HepG2 (cell line): ENCODE measurements around the gene ZNF629. TPM values are rescaled to one million over a fixed set of nuclear protein-coding genes. Genes with fewer than 3 reads are reported as not detected.

Experiments used
- ATAC-seq: fragments of 200-7000 bp; cut with Tn5 transposase; 3 replicates; pipeline ENCODE4 v1.9.1; 2020; ENCODE audit warnings: mild to moderate bottlenecking, moderate library complexity
- BruUV-seq: library from RNA; stranded (reverse); fragments of 400-500 nt; replicated peaks from 2 replicates; lab custom pipeline; 2021; lab: Mats Ljungman, UMichigan
- CTCF ChIA-PET: fragments of 300-600 bp; formaldehyde crosslinking; extraction: SDS; loops from one replicate; lab custom pipeline; 2021; ENCODE audit warnings: low total read pairs, inconsistent platforms, low intra/inter-chr PET ratio; lab: Yijun Ruan, JAX
- POLR2A ChIA-PET: fragments of 350-600 bp; sonication (Branson Sonifier 250); formaldehyde crosslinking; loops from one replicate; lab custom pipeline; 2020; ENCODE audit warnings: antibody characterized with exemption, inconsistent platforms; lab: Yijun Ruan, JAX
- DNase-seq: peaks from one replicate; pipeline ENCODE4 v3.0.0-alpha.2; 2015; ENCODE audit warnings: low spot score
- FAIRE-seq: peaks from 3 replicates; lab custom pipeline; 2011; peaks lifted over from hg19 to GRCh38; lab: Jason Lieb, UNC
- H2AFZ ChIP-seq: one replicate; pipeline ENCODE4 v1.6.1; 2011; ENCODE audit warnings: low read length, inconsistent platforms
- H3K27ac ChIP-seq: fragments of 300-600 bp; 3 replicates; pipeline ENCODE4 v1.8.0; 2011; ENCODE audit warnings: mixed run types, mild to moderate bottlenecking, mixed read lengths, low read length, inconsistent platforms; ENCODE audit not compliant: insufficient read depth; ENCODE audit errors: extremely low read length
- H3K27me3 ChIP-seq, 2 experiments: fragments of 200-600 bp in 1 of 2; 2 replicates in 1 of 2; 3 replicates in 1 of 2; pipeline versions ENCODE4 v1.6.0 to v1.8.0; 2011; ENCODE audit warnings: low read length in 2 of 2, mild to moderate bottlenecking in 2 of 2, moderate library complexity in 2 of 2, inconsistent platforms in 1 of 2; ENCODE audit not compliant: insufficient read depth in 2 of 2, control insufficient read depth in 1 of 2
- H3K36me3 ChIP-seq, 2 experiments: fragments of 200-600 bp in 1 of 2; replicated peaks in 1 of 2; 2 replicates in 1 of 2; 3 replicates in 1 of 2; pipeline versions ENCODE4 v1.5.1 to v1.8.0; 2011; ENCODE audit warnings: low read length in 2 of 2, inconsistent platforms in 1 of 2; ENCODE audit not compliant: insufficient read depth in 2 of 2, control insufficient read depth in 1 of 2
- H3K4me1 ChIP-seq: 2 replicates; pipeline ENCODE4 v1.5.1; 2012; ENCODE audit warnings: low read length, inconsistent platforms; ENCODE audit not compliant: insufficient read depth
- H3K4me2 ChIP-seq: 2 replicates; pipeline ENCODE4 v1.6.0; 2011; ENCODE audit warnings: low read depth, low read length, inconsistent platforms
- H3K4me3 ChIP-seq, 3 experiments: fragments of 200-600 bp in 1 of 3; sonication (generic), shearing (Covaris generic) in 1 of 3; replicated peaks in 1 of 3; 2 replicates each; pipeline ENCODE4 v1.5.1; 2011 to 2016; ENCODE audit warnings: low read length in 3 of 3, inconsistent platforms in 2 of 3, low read depth in 2 of 3, mild to moderate bottlenecking in 2 of 3, control low read depth in 1 of 3, mixed read lengths in 1 of 3; ENCODE audit not compliant: insufficient read depth in 1 of 3
- H3K79me2 ChIP-seq: one replicate; pipeline ENCODE4 v1.6.1; 2011; ENCODE audit warnings: low read length, inconsistent platforms; ENCODE audit not compliant: insufficient read depth
- H3K9ac ChIP-seq: 2 replicates; pipeline ENCODE4 v1.6.0; 2011; ENCODE audit warnings: mild to moderate bottlenecking, low read depth, low read length, inconsistent platforms; ENCODE audit not compliant: insufficient read depth
- H3K9me3 ChIP-seq: 2 replicates; pipeline ENCODE4 v1.5.1; 2012; ENCODE audit warnings: mild to moderate bottlenecking, low read length
- H4K20me1 ChIP-seq: 2 replicates; pipeline ENCODE4 v1.6.0; 2011; ENCODE audit warnings: inconsistent platforms, mild to moderate bottlenecking, low read length, moderate library complexity; ENCODE audit not compliant: insufficient read depth
- AGO2 ChIP-seq: fragments of 200-400 bp; formaldehyde crosslinking; optimal IDR thresholded peaks from 2 replicates; pipeline ENCODE3; 2017; ENCODE audit warnings: mild to moderate bottlenecking, low read depth, low read length, moderate library complexity
- RBFOX2 ChIP-seq: fragments of 200-400 bp; formaldehyde crosslinking; IDR thresholded peaks from 2 replicates; pipeline ENCODE4 v1.6.1; 2017; ENCODE audit warnings: low read depth, mild to moderate bottlenecking, low read length
- SNAPC2 ChIP-seq: sonication (generic); formaldehyde crosslinking; IDR thresholded peaks from 2 replicates; pipeline ENCODE4 v1.8.1; 2022; ENCODE audit warnings: mild to moderate bottlenecking, missing genetic modification reagents
- ZFP62 ChIP-seq: sonication (generic); formaldehyde crosslinking; IDR thresholded peaks from 2 replicates; pipeline ENCODE4 v1.4.0; 2020; ENCODE audit warnings: missing genetic modification reagents
- ZNF142 ChIP-seq: sonication (generic); formaldehyde crosslinking; IDR thresholded peaks from 2 replicates; pipeline ENCODE4 v1.4.0; 2020; ENCODE audit warnings: missing genetic modification reagents
- ZNF44 ChIP-seq: sonication (generic); formaldehyde crosslinking; IDR thresholded peaks from 2 replicates; pipeline ENCODE4 v1.5.1; 2020; ENCODE audit warnings: mild to moderate bottlenecking, missing genetic modification reagents
- WGBS: methylation state at CpG from one replicate; pipeline ENCODE4 v1.1.6; 2017; ENCODE audit warnings: low lambda C conversion rate; 5-methylcytosine and 5-hydroxymethylcytosine counted together
- in situ Hi-C: cut with HindIII; loops from 2 replicates; pipeline ENCODE4 v1.10.0; 2017; ENCODE audit warnings: low pct_unique_long_range_greater_than_20kb; ENCODE audit not compliant: extremely low pct_ligation_motif_present
- intact Hi-C: fragments of 100-400 bp; cut with micrococcal nuclease; formaldehyde crosslinking; loops from one replicate; pipeline ENCODE4 v1.10.0; 2022; ENCODE audit not compliant: unreplicated experiment
- polyA plus RNA-seq, 8 experiments: library from polyadenylated mRNA; depleted of rRNA in 3 of 8; stranded (reverse) in 7 of 8; unstranded in 1 of 8; fragments of >200 nt; fragmentation: Illumina TruSeq in 4 of 8; extraction: Trizol in 4 of 8; gene quantifications; 2 replicates each; pipeline versions ENCODE4 v1.2.1 to v1.2.3, GENCODE V29; 2011 to 2016; ENCODE audit warnings: low read depth in 4 of 8, missing spikeins in 1 of 8, mixed read lengths in 1 of 8; ENCODE audit not compliant: insufficient read depth in 1 of 8
- total RNA-seq, 5 experiments: library from RNA; depleted of rRNA; stranded (reverse); fragments of >200 nt; fragmentation: Illumina TruSeq; extraction: Trizol; gene quantifications; 2 replicates each; pipeline ENCODE4 v1.2.3, GENCODE V29; 2016; ENCODE audit warnings: low read depth in 1 of 5

The ZNF629 gene
- total and polyA plus RNA-seq, 2 of the 13 experiments (the other 11 are each of a cell fraction or from before 2014, with no cell fraction given): 6.1 to 16.5 TPM

- TF ChIP-seq ZNF142 (CRISPR knock-in tag): no peak
- TF ChIP-seq ZNF44 (CRISPR knock-in tag): no peak
Measured at GRCh38 chr16:30784215-30784614, 2.8 kb downstream of the ZNF629 start (continued).

DNA sequence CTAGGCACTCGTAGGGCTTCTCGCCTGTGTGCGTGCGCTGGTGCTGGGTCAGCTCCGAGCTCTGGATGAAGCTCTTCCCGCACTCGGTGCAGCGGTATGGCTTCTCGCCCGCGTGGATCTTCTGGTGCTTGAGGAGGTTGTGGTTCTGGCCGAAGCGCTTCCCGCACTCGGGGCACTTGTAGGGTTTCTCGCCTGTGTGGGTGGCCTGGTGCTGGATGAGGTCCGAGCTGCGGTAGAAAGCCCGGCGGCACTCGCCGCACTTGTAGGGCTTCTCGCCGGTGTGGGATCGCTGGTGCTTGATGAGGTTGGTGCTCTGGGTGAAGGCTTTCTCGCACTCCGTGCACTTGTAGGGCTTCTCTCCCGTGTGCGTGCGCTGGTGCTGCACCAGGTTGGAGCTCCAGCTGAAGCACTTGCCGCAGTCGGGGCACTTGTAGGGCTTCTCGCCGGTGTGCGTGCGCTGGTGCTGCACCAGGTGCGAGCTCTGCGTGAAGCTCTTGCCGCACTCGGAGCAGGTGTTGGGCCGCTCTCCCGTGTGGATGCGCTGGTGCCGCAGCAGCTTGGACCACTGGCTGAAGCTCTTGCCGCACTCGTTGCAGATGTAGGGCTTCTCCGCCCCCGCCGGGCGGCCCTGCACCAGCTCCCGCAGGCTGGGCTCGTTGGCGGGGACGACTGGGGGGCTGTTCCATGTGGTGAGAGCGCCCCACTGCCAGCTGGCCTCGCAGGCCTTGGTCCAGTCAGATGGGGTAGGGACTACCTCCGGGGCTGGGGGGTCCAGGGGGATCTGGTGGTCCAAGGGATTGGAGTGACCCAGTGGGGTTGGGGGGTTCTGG is 3.5 kb downstream of the ZNF629 start:
- ChIA-PET CTCF (no interaction called here), POLR2A (interaction anchor here (0.8 to 4.2 kb wide), 4 partner anchors 9 to 31 kb away, joined by 3 to 30 read pairs (median 6); no protein-coding TSS in a partner anchor)
- FAIRE-seq: no peak
- WGBS: 97% methylated on average over 28 of the region's 57 CpGs
- DNase-seq: no peak
- Histone ChIP-seq H3K9ac (no peak overlapping the region), H3K36me3 (peaks cover 19 to 29% of the 10 kb centered on the region in 2 experiments), H2AFZ (no peak overlapping the region), H3K4me3 (no peak overlapping the region), H3K27ac (no peak overlapping the region), H3K27me3 (no peaks in the 10 kb centered on the region; a peak in 1 of 5 replicates), H3K9me3 (no peaks in the 10 kb centered on the region), H4K20me1 (no peaks in the 10 kb centered on the region; the same call in 1 of the 2 replicates), H3K4me2 (no peak overlapping the region), H3K79me2 (peaks cover 29% of the 10 kb centered on the region), H3K4me1 (peaks cover 26% of the 10 kb centered on the region)
- no peak for ATAC-seq
- intact Hi-C loops: no loop called here
- BruUV-seq: no TSS peak
- TF ChIP-seq ZFP62 (CRISPR knock-in tag) (no peak), RBFOX2 (peak; percentile 62), AGO2 (peak; percentile 84), SNAPC2 (CRISPR knock-in tag) (no peak)
- in situ Hi-C loops: no loop called here
